RKO (cell line): ENCODE measurements around the gene SNCA.
A peak's percentile ranks its signal among the peaks of the same experiment; 100 is the strongest.

Source experiments
- DNase-seq: peaks from one replicate; pipeline ENCODE4 v3.0.0-alpha.2; 2016; ENCODE audit warnings: low spot score

The SNCA gene

GRCh38 chr4:89753601-89754066 is 83.3 kb downstream of the SNCA start:
- DNase-seq, result peak; percentile 66

- DNase-seq, result no peak
Measured at GRCh38 chr4:89752932-89753598, 83.9 kb downstream of the SNCA start.

GRCh38 chr4:89751416-89751815 is 85.5 kb downstream of the SNCA start:
- DNase-seq, result no peak

- DNase-seq, result no peak
Measured at GRCh38 chr4:89746377-89746776, 90.6 kb downstream of the SNCA start.

- no peak for DNase-seq
Measured at GRCh38 chr4:89745708-89746107, 91.3 kb downstream of the SNCA start.

- DNase-seq, result no peak
Measured at GRCh38 chr4:89744914-89745313, 92.0 kb downstream of the SNCA start.

- no peak for DNase-seq
Measured at GRCh38 chr4:89741768-89742167, 95.2 kb downstream of the SNCA start.

- no peak for DNase-seq
Measured at GRCh38 chr4:89739311-89739988, 97.5 kb downstream of the SNCA start.

- DNase-seq, result no peak
Measured at GRCh38 chr4:89737888-89738287, 99.1 kb downstream of the SNCA start.

- no peak for DNase-seq
Measured at GRCh38 chr4:89733946-89734345, 103.0 kb downstream of the SNCA start.

GRCh38 chr4:89727238-89727637 is 109.7 kb downstream of the SNCA start:
- no peak for DNase-seq

- no peak for DNase-seq
Measured at GRCh38 chr4:89725268-89725667, 111.7 kb downstream of the SNCA start.

GRCh38 chr4:89724716-89725115 is 112.2 kb downstream of the SNCA start:
- DNase-seq, result peak; percentile 55

GRCh38 chr4:89723096-89723495 is 113.9 kb downstream of the SNCA start:
- DNase-seq, result no peak

GRCh38 chr4:89722517-89722916 is 114.4 kb downstream of the SNCA start:
- DNase-seq, result no peak

GRCh38 chr4:89720981-89721380 is 116.0 kb downstream of the SNCA start:
- DNase-seq, result no peak

GRCh38 chr4:89719536-89720090 is 117.3 kb downstream of the SNCA start:
- peak; percentile 10 for DNase-seq

- DNase-seq, result no peak
Measured at GRCh38 chr4:89716893-89717292, 120.1 kb downstream of the SNCA start.

- DNase-seq, result no peak
Measured at GRCh38 chr4:89715631-89716030, 121.3 kb downstream of the SNCA start.

GRCh38 chr4:89712827-89713226 is 124.1 kb downstream of the SNCA start:
- DNase-seq, result no peak

GRCh38 chr4:89712141-89712540 is 124.8 kb downstream of the SNCA start:
- no peak for DNase-seq

GRCh38 chr4:89708903-89709421 is 128.0 kb downstream of the SNCA start:
- no peak for DNase-seq

- DNase-seq, result no peak
Measured at GRCh38 chr4:89707467-89707866, 129.5 kb downstream of the SNCA start.
